Tracheal epithelial cell (primary cell): ENCODE measurements around the gene CST8. TPM values are rescaled to one million over a fixed set of nuclear protein-coding genes. Genes with fewer than 3 reads are reported as not detected.

ENCODE experiments used
- total RNA-seq: library from RNA; depleted of rRNA; stranded (reverse); fragments of >200 nt; gene quantifications from 2 replicates; pipeline ENCODE4 v1.2.1, GENCODE V29; 2014

CST8 gene, protein sequence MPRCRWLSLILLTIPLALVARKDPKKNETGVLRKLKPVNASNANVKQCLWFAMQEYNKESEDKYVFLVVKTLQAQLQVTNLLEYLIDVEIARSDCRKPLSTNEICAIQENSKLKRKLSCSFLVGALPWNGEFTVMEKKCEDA
- total RNA-seq, result not detected in 2 replicates

DNA sequence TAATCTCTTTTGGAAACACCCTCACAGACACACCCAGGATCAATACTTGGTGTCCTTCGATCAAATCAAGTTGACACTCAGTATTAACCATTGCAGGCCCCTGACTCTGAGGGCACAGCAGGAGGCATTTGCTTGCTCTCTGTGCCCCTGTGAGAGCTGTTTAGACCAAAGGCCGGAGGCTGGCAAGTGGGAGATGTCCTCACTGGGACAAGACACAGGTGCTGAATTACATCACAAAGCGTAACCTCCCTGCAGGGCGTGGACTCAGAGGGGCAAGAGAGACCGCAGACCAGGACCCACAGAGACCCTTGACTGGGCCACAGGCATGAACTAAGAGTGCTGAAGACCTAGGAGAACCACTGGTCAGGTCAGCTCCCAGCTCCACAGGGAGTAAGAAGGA is at the start of gene CST8:
Gene CST8 (plus strand): TSS at position 301 of the 400 bp plus-strand sequence. CDS start 551 bp downstream, outside the sequence.

DNA sequence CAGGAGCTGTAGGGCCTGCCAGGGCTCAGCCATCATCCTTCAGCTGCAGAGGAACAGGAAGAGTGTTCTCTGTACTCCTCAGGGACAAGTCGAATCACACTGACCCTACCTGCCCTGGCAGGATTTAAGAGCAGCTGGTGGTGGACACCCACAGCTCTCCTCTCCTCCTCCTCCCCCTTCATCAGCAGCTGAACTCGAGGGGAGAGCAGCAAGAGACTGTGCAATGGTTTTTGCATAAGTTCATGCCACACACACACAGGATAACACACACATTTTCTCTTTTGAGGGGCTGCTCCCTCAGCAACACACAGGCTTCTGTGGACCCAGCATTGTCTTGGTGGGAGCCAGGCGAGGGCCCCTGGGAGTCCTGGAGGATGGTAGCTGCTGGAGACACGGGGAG is 38.1 kb upstream of the CST8 start, which contains the start of gene CST11:
Gene CST11 (minus strand): TSS at position 101 of the 400 bp plus-strand sequence. CDS start 65 bp downstream, at position 36.

Other genes with a start within 250 kb of the CST8 start
- 48.7 and 61.8 TPM in 2 replicates for gene NXT1, start 140.3 kb upstream of the CST8 start, total RNA-seq
- gene GZF1, start 128.9 kb upstream of the CST8 start, total RNA-seq, result 14.1 and 15.2 TPM in 2 replicates
- 5.1 and 6.4 TPM in 2 replicates for gene NAPB, start 69.6 kb upstream of the CST8 start, total RNA-seq
- not detected in 2 replicates for gene CSTL1, start 51.4 kb upstream of the CST8 start, total RNA-seq
- not detected in 2 replicates for gene CST11, start 38.2 kb upstream of the CST8 start, total RNA-seq
- not detected in 2 replicates for gene CST9L, start 77.4 kb downstream of the CST8 start, total RNA-seq
- gene CST9, start 114.8 kb downstream of the CST8 start, total RNA-seq, result not detected in 2 replicates
- gene CST3, start 146.8 kb downstream of the CST8 start, total RNA-seq, result 209 and 213 TPM in 2 replicates
- not detected in 2 replicates for gene CST4, start 197.9 kb downstream of the CST8 start, total RNA-seq